ENCODE results near the gene OGA.

DNA sequence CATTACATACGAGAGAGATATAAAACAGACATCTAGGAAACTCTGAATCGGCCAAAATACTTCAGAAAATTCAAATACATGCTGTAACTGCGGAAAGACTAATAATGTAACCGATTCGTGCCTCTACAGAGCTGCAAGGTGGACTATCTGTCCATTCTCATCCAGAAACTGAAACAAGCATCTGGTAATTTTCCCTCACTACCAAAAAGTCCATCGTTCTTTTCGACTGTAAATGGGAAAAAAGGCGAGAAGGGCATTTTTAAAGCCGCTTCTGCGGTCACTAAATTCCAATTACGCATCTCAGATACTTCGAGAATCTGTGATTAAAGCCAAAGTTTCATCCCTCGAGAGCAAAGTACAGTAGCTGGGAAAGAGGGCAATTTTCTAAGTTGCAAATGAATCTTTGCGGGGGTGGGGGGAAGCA, 1.3 kb downstream of the OGA start:
- TF ChIP-seq, protein P1, sequence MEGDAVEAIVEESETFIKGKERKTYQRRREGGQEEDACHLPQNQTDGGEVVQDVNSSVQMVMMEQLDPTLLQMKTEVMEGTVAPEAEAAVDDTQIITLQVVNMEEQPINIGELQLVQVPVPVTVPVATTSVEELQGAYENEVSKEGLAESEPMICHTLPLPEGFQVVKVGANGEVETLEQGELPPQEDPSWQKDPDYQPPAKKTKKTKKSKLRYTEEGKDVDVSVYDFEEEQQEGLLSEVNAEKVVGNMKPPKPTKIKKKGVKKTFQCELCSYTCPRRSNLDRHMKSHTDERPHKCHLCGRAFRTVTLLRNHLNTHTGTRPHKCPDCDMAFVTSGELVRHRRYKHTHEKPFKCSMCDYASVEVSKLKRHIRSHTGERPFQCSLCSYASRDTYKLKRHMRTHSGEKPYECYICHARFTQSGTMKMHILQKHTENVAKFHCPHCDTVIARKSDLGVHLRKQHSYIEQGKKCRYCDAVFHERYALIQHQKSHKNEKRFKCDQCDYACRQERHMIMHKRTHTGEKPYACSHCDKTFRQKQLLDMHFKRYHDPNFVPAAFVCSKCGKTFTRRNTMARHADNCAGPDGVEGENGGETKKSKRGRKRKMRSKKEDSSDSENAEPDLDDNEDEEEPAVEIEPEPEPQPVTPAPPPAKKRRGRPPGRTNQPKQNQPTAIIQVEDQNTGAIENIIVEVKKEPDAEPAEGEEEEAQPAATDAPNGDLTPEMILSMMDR (IDR thresholded peaks at IDR 0.05) = no peak
- TF ChIP-seq POLR2AphosphoS5 (IDR thresholded peaks at IDR 0.05; ENCODE audit: insufficient read depth in 1 of 2, low read depth in 1 of 2) = no peak
- no peak for TF ChIP-seq POLR2A (IDR thresholded peaks at IDR 0.05)
